GM23338 (cell line): ENCODE data around the gene ADRA2B. TPM values are rescaled to one million over a fixed set of nuclear protein-coding genes. Genes with fewer than 3 reads are reported as not detected.

Source experiments
- ATAC-seq: fragments of 200-7000 bp; cut with Tn5 transposase; 3 replicates; pipeline ENCODE4 v1.9.1; 2020
- DNase-seq: peaks from one replicate; pipeline ENCODE4 v3.0.0-alpha.2; 2015; ENCODE audit warnings: low spot score
- H2AFZ ChIP-seq: fragments of 200-600 bp; sonication (generic); 2 replicates; pipeline ENCODE4 v1.8.0; 2016; ENCODE audit warnings: antibody characterized with exemption, mild to moderate bottlenecking, moderate library complexity
- H3F3A ChIP-seq: fragments of 200-600 bp; sonication (generic); replicated peaks from 2 replicates; pipeline ENCODE4 v1.8.0; 2017; ENCODE audit warnings: antibody characterized with exemption, mixed run types, low read depth
- H3K27ac ChIP-seq: fragments of 200-600 bp; sonication (generic); 2 replicates; pipeline ENCODE4 v1.6.1; 2016; ENCODE audit warnings: low read depth
- H3K27me3 ChIP-seq: fragments of 200-600 bp; sonication (generic); 2 replicates; pipeline ENCODE4 v1.8.0; 2016; ENCODE audit warnings: mild to moderate bottlenecking, mixed run types, moderate library complexity; ENCODE audit not compliant: insufficient read depth
- H3K36me3 ChIP-seq: fragments of 200-600 bp; sonication (generic); 2 replicates; pipeline ENCODE4 v1.8.0; 2016; ENCODE audit warnings: mild to moderate bottlenecking; ENCODE audit not compliant: insufficient read depth
- H3K4me1 ChIP-seq: fragments of 200-600 bp; sonication (generic); 2 replicates; pipeline ENCODE4 v1.8.0; 2016; ENCODE audit warnings: mild to moderate bottlenecking, moderate library complexity; ENCODE audit not compliant: insufficient read depth
- H3K4me2 ChIP-seq: fragments of 200-600 bp; sonication (generic); 2 replicates; pipeline ENCODE4 v1.7.1; 2017; ENCODE audit warnings: mixed run types
- H3K4me3 ChIP-seq: fragments of 200-600 bp; sonication (generic); 2 replicates; pipeline ENCODE4 v1.6.1; 2016; ENCODE audit warnings: mixed run types
- H3K79me2 ChIP-seq: fragments of 200-600 bp; sonication (generic); replicated peaks from 2 replicates; pipeline ENCODE4 v1.8.0; 2017; ENCODE audit warnings: mild to moderate bottlenecking; ENCODE audit not compliant: insufficient read depth
- H3K9me2 ChIP-seq: fragments of 200-600 bp; sonication (generic); 2 replicates; pipeline ENCODE4 v1.8.0; 2017; ENCODE audit not compliant: insufficient read depth
- H4K20me1 ChIP-seq: fragments of 200-600 bp; sonication (generic); replicated peaks from 2 replicates; pipeline ENCODE4 v1.8.0; 2017; ENCODE audit warnings: mild to moderate bottlenecking; ENCODE audit not compliant: insufficient read depth
- H3K27ac Mint-ChIP-seq: 2 replicates; pipeline ENCODE4 v1.8.0; 2020; ENCODE audit warnings: inconsistent platforms, mild to moderate bottlenecking, moderate library complexity, mixed read lengths
- H3K27me3 Mint-ChIP-seq: 3 replicates; pipeline ENCODE4 v1.8.0; 2022; ENCODE audit warnings: low read depth, mild to moderate bottlenecking, moderate library complexity, mixed read lengths, inconsistent platforms; ENCODE audit not compliant: insufficient read depth, poor library complexity
- H3K36me3 Mint-ChIP-seq: 3 replicates; pipeline ENCODE4 v1.8.0; 2021; ENCODE audit warnings: low read depth, mild to moderate bottlenecking, inconsistent platforms, moderate library complexity, mixed read lengths
- H3K4me1 Mint-ChIP-seq: 3 replicates; pipeline ENCODE4 v1.8.0; 2020; ENCODE audit warnings: mild to moderate bottlenecking, inconsistent platforms, mixed read lengths
- H3K4me3 Mint-ChIP-seq: 3 replicates; pipeline ENCODE4 v1.8.0; 2021; ENCODE audit warnings: moderate library complexity, mild to moderate bottlenecking, inconsistent platforms, mixed read lengths
- H3K9me3 Mint-ChIP-seq: 3 replicates; pipeline ENCODE4 v1.8.0; 2020; ENCODE audit warnings: moderate library complexity, mild to moderate bottlenecking, inconsistent platforms, mixed read lengths
- CREB1 ChIP-seq: fragments of 250-450 bp; sonication (Bioruptor Pico); IDR thresholded peaks from 2 replicates; pipeline ENCODE4 v1.5.0; 2020; ENCODE audit warnings: low read depth, mild to moderate bottlenecking, moderate library complexity
- CTCF ChIP-seq, 2 experiments: fragments of 200-600 bp in 1 of 2; sonication (generic) in 1 of 2; conservative IDR thresholded peaks; 2 replicates each; pipeline versions ENCODE4 v1.5.1 to v1.6.1; 2016 to 2017; ENCODE audit warnings: antibody characterized with exemption in 2 of 2, low read depth in 2 of 2, mild to moderate bottlenecking in 2 of 2, moderate library complexity in 1 of 2
- EZH2 ChIP-seq: fragments of 200-600 bp; sonication (generic); IDR thresholded peaks from one replicate; pipeline ENCODE4 v1.8.0; 2017; ENCODE audit warnings: antibody characterized with exemption, mild to moderate bottlenecking, low read depth; ENCODE audit not compliant: unreplicated experiment
- EZH2phosphoT487 ChIP-seq: fragments of 200-600 bp; sonication (generic); IDR thresholded peaks from one replicate; pipeline ENCODE4 v1.8.1; 2018; ENCODE audit warnings: antibody characterized with exemption; ENCODE audit not compliant: unreplicated experiment
- JUNB ChIP-seq: IDR thresholded peaks from one replicate; pipeline ENCODE4 v1.6.1; 2016; ENCODE audit warnings: antibody characterized with exemption; ENCODE audit not compliant: unreplicated experiment
- NANOG ChIP-seq: IDR thresholded peaks from 2 replicates; pipeline ENCODE4 v1.6.1; 2016; ENCODE audit warnings: antibody characterized with exemption, borderline replicate concordance
- POLR2AphosphoS5 ChIP-seq: IDR thresholded peaks from 2 replicates; pipeline ENCODE4 v1.6.1; 2016; ENCODE audit warnings: antibody characterized with exemption, low read depth
- STAT1 ChIP-seq: IDR thresholded peaks from one replicate; pipeline ENCODE4 v1.6.1; 2016; ENCODE audit warnings: antibody characterized with exemption; ENCODE audit not compliant: unreplicated experiment
- ZNF114 ChIP-seq: fragments of 250-450 bp; sonication (Bioruptor Pico); IDR thresholded peaks from 2 replicates; pipeline ENCODE4 v1.5.0; 2020; ENCODE audit warnings: mild to moderate bottlenecking, moderate library complexity
- ZNF331 ChIP-seq: fragments of 250-450 bp; sonication (Bioruptor Pico); IDR thresholded peaks from 2 replicates; pipeline ENCODE4 v1.5.0; 2020; ENCODE audit warnings: low read depth, mild to moderate bottlenecking, moderate library complexity
- ZNF462 ChIP-seq: fragments of 250-450 bp; sonication (Bioruptor Pico); IDR thresholded peaks from 2 replicates; pipeline ENCODE4 v1.5.0; 2020; ENCODE audit warnings: mild to moderate bottlenecking, moderate library complexity
- polyA plus RNA-seq: library from polyadenylated mRNA; unstranded; fragments of >200 nt; fragmentation: Nextera tagmentation; extraction: Ambion mirVana; gene quantifications from 2 replicates; pipeline ENCODE4 v1.2.1, GENCODE V29; 2016
- total RNA-seq: library from RNA; depleted of rRNA; stranded (reverse); fragments of >200 nt; shearing (Covaris generic); gene quantifications from 2 replicates; pipeline ENCODE4 v1.2.3, GENCODE V29; 2014
- TF ChIP-seq, protein P1 (sequence below): IDR thresholded peaks from 2 replicates; pipeline ENCODE4 v1.6.1; 2016; ENCODE audit warnings: antibody characterized with exemption
- TF ChIP-seq, protein P2 (sequence below): IDR thresholded peaks from one replicate; pipeline ENCODE4 v1.6.1; 2018; ENCODE audit warnings: antibody characterized with exemption; ENCODE audit not compliant: unreplicated experiment

ADRA2B gene
- total and polyA plus RNA-seq, 2 experiments from 2014 or later, result 1.7 to 5.9 TPM

DNA sequence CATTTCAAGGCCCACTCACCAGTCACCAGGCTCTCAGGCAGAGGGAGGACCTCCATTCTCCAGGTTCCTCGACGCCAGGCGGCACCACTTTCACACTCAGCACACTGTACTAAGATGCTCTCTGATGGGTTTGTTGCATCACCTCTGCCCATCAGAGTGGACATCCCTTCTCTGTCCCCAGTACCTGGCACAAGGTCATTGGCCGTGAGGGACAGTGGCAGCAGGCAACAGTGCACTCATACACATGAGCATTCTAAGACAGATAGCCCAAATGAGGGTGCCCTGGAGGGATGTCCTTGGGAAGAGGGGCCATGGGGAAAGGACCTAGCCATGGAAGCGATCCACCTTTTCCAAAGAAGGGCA, 3.0 kb upstream of the ADRA2B start:
- ATAC-seq (no peak), DNase-seq (no peak)
- H3K36me3 Mint-ChIP-seq, result no peaks in the 10 kb centered on the region; the same call in 2 of the 3 replicates
- Histone ChIP-seq H3K27ac (no peak overlapping the region), H3K27me3 (peaks cover 27% of the 10 kb centered on the region), H3K36me3 (no peaks in the 10 kb centered on the region), H3K4me3 (no peak overlapping the region), H3K4me1 (peaks cover 6% of the 10 kb centered on the region; the same call in 1 of the 2 replicates), H4K20me1 (no peaks in the 10 kb centered on the region), H3F3A (no peaks in the 10 kb centered on the region), H3K4me2 (no peak overlapping the region), H3K79me2 (no peaks in the 10 kb centered on the region), H2AFZ (no peak overlapping the region), H3K9me2 (no peaks in the 10 kb centered on the region)
- H3K27ac Mint-ChIP-seq, result no peak overlapping the region
- H3K4me3 Mint-ChIP-seq, result no peak overlapping the region
- H3K9me3 Mint-ChIP-seq, result peaks cover 4% of the 10 kb centered on the region; the same call in 2 of the 3 replicates
- H3K4me1 Mint-ChIP-seq, result peaks cover 26% of the 10 kb centered on the region
- H3K27me3 Mint-ChIP-seq, result peaks cover 34% of the 10 kb centered on the region
- TF ChIP-seq ZNF331 (CRISPR knock-in tag) (no peak), CREB1 (no peak), EZH2phosphoT487 (no peak), EZH2 (no peak), CTCF (conservative IDR thresholded peaks at IDR 0.05; ENCODE audit: low read depth in 2 of 2) (no peak), NANOG (no peak), POLR2AphosphoS5 (no peak), ZNF462 (CRISPR knock-in tag) (no peak), ZNF114 (CRISPR knock-in tag) (no peak), STAT1 (no peak), JUNB (no peak)
- TF ChIP-seq, protein P1, sequence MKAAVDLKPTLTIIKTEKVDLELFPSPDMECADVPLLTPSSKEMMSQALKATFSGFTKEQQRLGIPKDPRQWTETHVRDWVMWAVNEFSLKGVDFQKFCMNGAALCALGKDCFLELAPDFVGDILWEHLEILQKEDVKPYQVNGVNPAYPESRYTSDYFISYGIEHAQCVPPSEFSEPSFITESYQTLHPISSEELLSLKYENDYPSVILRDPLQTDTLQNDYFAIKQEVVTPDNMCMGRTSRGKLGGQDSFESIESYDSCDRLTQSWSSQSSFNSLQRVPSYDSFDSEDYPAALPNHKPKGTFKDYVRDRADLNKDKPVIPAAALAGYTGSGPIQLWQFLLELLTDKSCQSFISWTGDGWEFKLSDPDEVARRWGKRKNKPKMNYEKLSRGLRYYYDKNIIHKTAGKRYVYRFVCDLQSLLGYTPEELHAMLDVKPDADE, result no peak
- TF ChIP-seq, protein P2, sequence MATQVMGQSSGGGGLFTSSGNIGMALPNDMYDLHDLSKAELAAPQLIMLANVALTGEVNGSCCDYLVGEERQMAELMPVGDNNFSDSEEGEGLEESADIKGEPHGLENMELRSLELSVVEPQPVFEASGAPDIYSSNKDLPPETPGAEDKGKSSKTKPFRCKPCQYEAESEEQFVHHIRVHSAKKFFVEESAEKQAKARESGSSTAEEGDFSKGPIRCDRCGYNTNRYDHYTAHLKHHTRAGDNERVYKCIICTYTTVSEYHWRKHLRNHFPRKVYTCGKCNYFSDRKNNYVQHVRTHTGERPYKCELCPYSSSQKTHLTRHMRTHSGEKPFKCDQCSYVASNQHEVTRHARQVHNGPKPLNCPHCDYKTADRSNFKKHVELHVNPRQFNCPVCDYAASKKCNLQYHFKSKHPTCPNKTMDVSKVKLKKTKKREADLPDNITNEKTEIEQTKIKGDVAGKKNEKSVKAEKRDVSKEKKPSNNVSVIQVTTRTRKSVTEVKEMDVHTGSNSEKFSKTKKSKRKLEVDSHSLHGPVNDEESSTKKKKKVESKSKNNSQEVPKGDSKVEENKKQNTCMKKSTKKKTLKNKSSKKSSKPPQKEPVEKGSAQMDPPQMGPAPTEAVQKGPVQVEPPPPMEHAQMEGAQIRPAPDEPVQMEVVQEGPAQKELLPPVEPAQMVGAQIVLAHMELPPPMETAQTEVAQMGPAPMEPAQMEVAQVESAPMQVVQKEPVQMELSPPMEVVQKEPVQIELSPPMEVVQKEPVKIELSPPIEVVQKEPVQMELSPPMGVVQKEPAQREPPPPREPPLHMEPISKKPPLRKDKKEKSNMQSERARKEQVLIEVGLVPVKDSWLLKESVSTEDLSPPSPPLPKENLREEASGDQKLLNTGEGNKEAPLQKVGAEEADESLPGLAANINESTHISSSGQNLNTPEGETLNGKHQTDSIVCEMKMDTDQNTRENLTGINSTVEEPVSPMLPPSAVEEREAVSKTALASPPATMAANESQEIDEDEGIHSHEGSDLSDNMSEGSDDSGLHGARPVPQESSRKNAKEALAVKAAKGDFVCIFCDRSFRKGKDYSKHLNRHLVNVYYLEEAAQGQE, result no peak
